WTC11 (cell line): ENCODE measurements around the gene ZBTB12. TPM values are rescaled to one million over a fixed set of nuclear protein-coding genes. Genes with fewer than 3 reads are reported as not detected.

Experiments
- ATAC-seq: fragments of 200-7000 bp; cut with Tn5 transposase; 2 replicates; pipeline ENCODE4 v1.10.0; 2021; ENCODE audit warnings: mild to moderate bottlenecking, moderate library complexity
- CTCF ChIA-PET: fragments of 300-600 bp; sonication (Branson Sonifier 250); formaldehyde crosslinking; loops from one replicate; lab custom pipeline; 2021; ENCODE audit warnings: antibody characterized with exemption; lab: Charles Lee
- POLR2A ChIA-PET: fragments of 350-600 bp; sonication (Branson Sonifier 250); formaldehyde crosslinking; loops from one replicate; lab custom pipeline; 2021; ENCODE audit warnings: antibody characterized with exemption; lab: Charles Lee
- DNase-seq: peaks from one replicate; pipeline ENCODE4 v3.0.0; 2021; ENCODE audit warnings: low spot score
- H3K27ac Mint-ChIP-seq: 2 replicates; pipeline ENCODE4 v1.8.0; 2021; ENCODE audit warnings: mixed read lengths
- H3K27me3 Mint-ChIP-seq: 2 replicates; pipeline ENCODE4 v1.8.0; 2021; ENCODE audit warnings: low read depth, mild to moderate bottlenecking, moderate library complexity, mixed read lengths
- H3K36me3 Mint-ChIP-seq: 2 replicates; pipeline ENCODE4 v1.8.0; 2021; ENCODE audit warnings: mixed read lengths
- H3K4me1 Mint-ChIP-seq: 2 replicates; pipeline ENCODE4 v1.8.0; 2022; ENCODE audit warnings: mixed read lengths
- H3K4me3 Mint-ChIP-seq: 2 replicates; pipeline ENCODE4 v1.8.0; 2021; ENCODE audit warnings: mild to moderate bottlenecking, moderate library complexity, mixed read lengths
- H3K9me3 Mint-ChIP-seq: 2 replicates; pipeline ENCODE4 v1.8.0; 2021; ENCODE audit warnings: mixed read lengths
- ETV6 ChIP-seq: sonication (generic); formaldehyde crosslinking; IDR thresholded peaks from 2 replicates; pipeline ENCODE4 v1.8.1; 2022; ENCODE audit warnings: mild to moderate bottlenecking, missing genetic modification reagents
- FOXK1 ChIP-seq: sonication (generic); formaldehyde crosslinking; IDR thresholded peaks from 2 replicates; pipeline ENCODE4 v1.8.0; 2022; ENCODE audit warnings: mild to moderate bottlenecking, moderate library complexity, missing genetic modification reagents
- IRF2 ChIP-seq: sonication (generic); formaldehyde crosslinking; IDR thresholded peaks from 2 replicates; pipeline ENCODE4 v1.8.0; 2022; ENCODE audit warnings: low read depth, missing genetic modification reagents, borderline replicate concordance
- MXD4 ChIP-seq: fragments of 250-450 bp; sonication (Bioruptor Pico); IDR thresholded peaks from 2 replicates; pipeline ENCODE4 v1.8.0; 2021; ENCODE audit warnings: mild to moderate bottlenecking, moderate library complexity, borderline replicate concordance
- NFATC4 ChIP-seq: fragments of 250-450 bp; sonication (Bioruptor Pico); IDR thresholded peaks from 2 replicates; pipeline ENCODE4 v1.9.0; 2021; ENCODE audit warnings: mild to moderate bottlenecking
- SP1 ChIP-seq: sonication (generic); formaldehyde crosslinking; conservative IDR thresholded peaks from 2 replicates; pipeline ENCODE4 v1.8.1; 2022; ENCODE audit warnings: missing genetic modification reagents
- ZNF138 ChIP-seq: sonication (generic); formaldehyde crosslinking; conservative IDR thresholded peaks from 2 replicates; pipeline ENCODE4 v1.8.1; 2022; ENCODE audit warnings: mild to moderate bottlenecking, moderate library complexity, missing genetic modification reagents
- total RNA-seq: library from RNA; stranded (reverse); gene quantifications from 3 replicates; pipeline ENCODE4 v1.2.3, GENCODE V29; 2021
- TF ChIP-seq, protein P1 (sequence below): sonication (generic); formaldehyde crosslinking; IDR thresholded peaks from 2 replicates; pipeline ENCODE4 v1.8.0; 2022; ENCODE audit warnings: mild to moderate bottlenecking, missing genetic modification reagents
- TF ChIP-seq, protein P2 (sequence below): fragments of 250-450 bp; sonication (Bioruptor Pico); IDR thresholded peaks from 2 replicates; pipeline ENCODE4 v1.8.0; 2021; ENCODE audit warnings: mild to moderate bottlenecking
- TF ChIP-seq, protein P3 (sequence below): fragments of 250-450 bp; sonication (Bioruptor Pico); IDR thresholded peaks from 2 replicates; pipeline ENCODE4 v1.9.0; 2021; ENCODE audit warnings: mild to moderate bottlenecking, borderline replicate concordance
- TF ChIP-seq, protein P4 (sequence below): sonication (generic); formaldehyde crosslinking; IDR thresholded peaks from 2 replicates; pipeline ENCODE4 v1.8.0; 2023; ENCODE audit warnings: mild to moderate bottlenecking, missing genetic modification reagents
- TF ChIP-seq, protein P5 (sequence below): sonication (generic); formaldehyde crosslinking; IDR thresholded peaks from 2 replicates; pipeline ENCODE4 v1.8.1; 2022; ENCODE audit warnings: missing genetic modification reagents, borderline replicate concordance
- TF ChIP-seq, protein P6 (sequence below): sonication (generic); formaldehyde crosslinking; IDR thresholded peaks from 2 replicates; pipeline ENCODE4 v1.8.1; 2023; ENCODE audit warnings: mild to moderate bottlenecking, missing genetic modification reagents, borderline replicate concordance
- TF ChIP-seq, protein P7 (sequence below): fragments of 200-600 bp; IDR thresholded peaks from 2 replicates; pipeline ENCODE4 v1.8.0; 2022; ENCODE audit warnings: antibody characterized with exemption
- TF ChIP-seq, protein P8 (sequence below): fragments of 250-450 bp; sonication (Bioruptor Pico); IDR thresholded peaks from 2 replicates; pipeline ENCODE4 v1.9.0; 2021; ENCODE audit warnings: mild to moderate bottlenecking

The ZBTB12 gene
- total RNA-seq, 1 experiment from 2014 or later: 24.0 TPM

DNA sequence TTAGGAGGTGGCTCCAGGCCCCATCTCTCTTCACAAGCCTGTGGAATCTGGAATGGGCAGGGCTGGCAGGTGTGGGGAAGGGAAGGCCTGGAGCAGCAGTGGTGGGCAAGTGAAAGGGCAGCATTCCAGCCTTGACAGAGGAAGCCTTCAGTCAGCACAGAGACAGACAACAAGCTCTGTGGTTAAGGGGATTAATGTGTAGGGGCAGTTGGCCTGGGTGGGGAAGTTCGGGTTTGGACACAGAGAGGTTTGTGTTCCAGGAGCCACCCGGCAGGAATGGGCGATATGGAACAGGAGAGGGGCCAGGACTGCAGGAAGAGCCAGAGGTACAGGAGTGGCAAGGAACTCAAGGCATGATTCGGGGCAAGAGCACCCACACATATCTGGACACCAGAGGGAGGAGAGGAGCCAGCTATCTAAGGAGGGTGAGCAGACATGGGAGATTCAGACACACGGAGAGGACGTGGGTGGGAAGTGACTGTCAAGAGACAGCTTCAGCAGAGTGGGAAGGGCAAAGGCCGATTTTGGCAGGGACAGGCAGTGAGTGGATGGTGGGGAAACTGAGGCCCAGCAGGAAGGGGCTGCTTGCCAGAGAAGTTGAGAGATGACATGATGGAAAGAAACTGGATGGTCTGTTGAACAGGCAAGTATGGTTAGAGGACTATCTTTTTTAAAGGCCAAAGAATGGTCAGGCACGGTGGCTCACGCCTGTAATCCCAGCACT, 20.6 kb downstream of the ZBTB12 start:
- ATAC-seq (no peak), DNase-seq (no peak)
- peaks cover 6% of the 10 kb centered on the region for H3K4me1 Mint-ChIP-seq
- no peak overlapping the region for H3K4me3 Mint-ChIP-seq
- no peaks in the 10 kb centered on the region for H3K9me3 Mint-ChIP-seq
- H3K27ac Mint-ChIP-seq: no peak overlapping the region
- ChIA-PET POLR2A (no interaction called here), CTCF (interaction anchor here (1.1 kb wide), 1 partner anchor 11 kb away, joined by 4 read pairs; no protein-coding TSS in a partner anchor)
- no peaks in the 10 kb centered on the region for H3K27me3 Mint-ChIP-seq
- peaks cover 51% of the 10 kb centered on the region for H3K36me3 Mint-ChIP-seq
- TF ChIP-seq, protein P1, sequence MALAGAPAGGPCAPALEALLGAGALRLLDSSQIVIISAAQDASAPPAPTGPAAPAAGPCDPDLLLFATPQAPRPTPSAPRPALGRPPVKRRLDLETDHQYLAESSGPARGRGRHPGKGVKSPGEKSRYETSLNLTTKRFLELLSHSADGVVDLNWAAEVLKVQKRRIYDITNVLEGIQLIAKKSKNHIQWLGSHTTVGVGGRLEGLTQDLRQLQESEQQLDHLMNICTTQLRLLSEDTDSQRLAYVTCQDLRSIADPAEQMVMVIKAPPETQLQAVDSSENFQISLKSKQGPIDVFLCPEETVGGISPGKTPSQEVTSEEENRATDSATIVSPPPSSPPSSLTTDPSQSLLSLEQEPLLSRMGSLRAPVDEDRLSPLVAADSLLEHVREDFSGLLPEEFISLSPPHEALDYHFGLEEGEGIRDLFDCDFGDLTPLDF (CRISPR knock-in tag): no peak
- TF ChIP-seq FOXK1 (no peak), MXD4 (CRISPR knock-in tag) (no peak), SP1 (CRISPR knock-in tag) (no peak), ZNF138 (CRISPR knock-in tag) (no peak), NFATC4 (CRISPR knock-in tag) (no peak), IRF2 (CRISPR knock-in tag) (no peak), ETV6 (CRISPR knock-in tag) (no peak)
- TF ChIP-seq, protein P2, sequence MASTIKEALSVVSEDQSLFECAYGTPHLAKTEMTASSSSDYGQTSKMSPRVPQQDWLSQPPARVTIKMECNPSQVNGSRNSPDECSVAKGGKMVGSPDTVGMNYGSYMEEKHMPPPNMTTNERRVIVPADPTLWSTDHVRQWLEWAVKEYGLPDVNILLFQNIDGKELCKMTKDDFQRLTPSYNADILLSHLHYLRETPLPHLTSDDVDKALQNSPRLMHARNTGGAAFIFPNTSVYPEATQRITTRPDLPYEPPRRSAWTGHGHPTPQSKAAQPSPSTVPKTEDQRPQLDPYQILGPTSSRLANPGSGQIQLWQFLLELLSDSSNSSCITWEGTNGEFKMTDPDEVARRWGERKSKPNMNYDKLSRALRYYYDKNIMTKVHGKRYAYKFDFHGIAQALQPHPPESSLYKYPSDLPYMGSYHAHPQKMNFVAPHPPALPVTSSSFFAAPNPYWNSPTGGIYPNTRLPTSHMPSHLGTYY: no peak
- TF ChIP-seq, protein P3, sequence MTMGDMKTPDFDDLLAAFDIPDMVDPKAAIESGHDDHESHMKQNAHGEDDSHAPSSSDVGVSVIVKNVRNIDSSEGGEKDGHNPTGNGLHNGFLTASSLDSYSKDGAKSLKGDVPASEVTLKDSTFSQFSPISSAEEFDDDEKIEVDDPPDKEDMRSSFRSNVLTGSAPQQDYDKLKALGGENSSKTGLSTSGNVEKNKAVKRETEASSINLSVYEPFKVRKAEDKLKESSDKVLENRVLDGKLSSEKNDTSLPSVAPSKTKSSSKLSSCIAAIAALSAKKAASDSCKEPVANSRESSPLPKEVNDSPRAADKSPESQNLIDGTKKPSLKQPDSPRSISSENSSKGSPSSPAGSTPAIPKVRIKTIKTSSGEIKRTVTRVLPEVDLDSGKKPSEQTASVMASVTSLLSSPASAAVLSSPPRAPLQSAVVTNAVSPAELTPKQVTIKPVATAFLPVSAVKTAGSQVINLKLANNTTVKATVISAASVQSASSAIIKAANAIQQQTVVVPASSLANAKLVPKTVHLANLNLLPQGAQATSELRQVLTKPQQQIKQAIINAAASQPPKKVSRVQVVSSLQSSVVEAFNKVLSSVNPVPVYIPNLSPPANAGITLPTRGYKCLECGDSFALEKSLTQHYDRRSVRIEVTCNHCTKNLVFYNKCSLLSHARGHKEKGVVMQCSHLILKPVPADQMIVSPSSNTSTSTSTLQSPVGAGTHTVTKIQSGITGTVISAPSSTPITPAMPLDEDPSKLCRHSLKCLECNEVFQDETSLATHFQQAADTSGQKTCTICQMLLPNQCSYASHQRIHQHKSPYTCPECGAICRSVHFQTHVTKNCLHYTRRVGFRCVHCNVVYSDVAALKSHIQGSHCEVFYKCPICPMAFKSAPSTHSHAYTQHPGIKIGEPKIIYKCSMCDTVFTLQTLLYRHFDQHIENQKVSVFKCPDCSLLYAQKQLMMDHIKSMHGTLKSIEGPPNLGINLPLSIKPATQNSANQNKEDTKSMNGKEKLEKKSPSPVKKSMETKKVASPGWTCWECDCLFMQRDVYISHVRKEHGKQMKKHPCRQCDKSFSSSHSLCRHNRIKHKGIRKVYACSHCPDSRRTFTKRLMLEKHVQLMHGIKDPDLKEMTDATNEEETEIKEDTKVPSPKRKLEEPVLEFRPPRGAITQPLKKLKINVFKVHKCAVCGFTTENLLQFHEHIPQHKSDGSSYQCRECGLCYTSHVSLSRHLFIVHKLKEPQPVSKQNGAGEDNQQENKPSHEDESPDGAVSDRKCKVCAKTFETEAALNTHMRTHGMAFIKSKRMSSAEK (CRISPR knock-in tag): no peak
- TF ChIP-seq, protein P4, sequence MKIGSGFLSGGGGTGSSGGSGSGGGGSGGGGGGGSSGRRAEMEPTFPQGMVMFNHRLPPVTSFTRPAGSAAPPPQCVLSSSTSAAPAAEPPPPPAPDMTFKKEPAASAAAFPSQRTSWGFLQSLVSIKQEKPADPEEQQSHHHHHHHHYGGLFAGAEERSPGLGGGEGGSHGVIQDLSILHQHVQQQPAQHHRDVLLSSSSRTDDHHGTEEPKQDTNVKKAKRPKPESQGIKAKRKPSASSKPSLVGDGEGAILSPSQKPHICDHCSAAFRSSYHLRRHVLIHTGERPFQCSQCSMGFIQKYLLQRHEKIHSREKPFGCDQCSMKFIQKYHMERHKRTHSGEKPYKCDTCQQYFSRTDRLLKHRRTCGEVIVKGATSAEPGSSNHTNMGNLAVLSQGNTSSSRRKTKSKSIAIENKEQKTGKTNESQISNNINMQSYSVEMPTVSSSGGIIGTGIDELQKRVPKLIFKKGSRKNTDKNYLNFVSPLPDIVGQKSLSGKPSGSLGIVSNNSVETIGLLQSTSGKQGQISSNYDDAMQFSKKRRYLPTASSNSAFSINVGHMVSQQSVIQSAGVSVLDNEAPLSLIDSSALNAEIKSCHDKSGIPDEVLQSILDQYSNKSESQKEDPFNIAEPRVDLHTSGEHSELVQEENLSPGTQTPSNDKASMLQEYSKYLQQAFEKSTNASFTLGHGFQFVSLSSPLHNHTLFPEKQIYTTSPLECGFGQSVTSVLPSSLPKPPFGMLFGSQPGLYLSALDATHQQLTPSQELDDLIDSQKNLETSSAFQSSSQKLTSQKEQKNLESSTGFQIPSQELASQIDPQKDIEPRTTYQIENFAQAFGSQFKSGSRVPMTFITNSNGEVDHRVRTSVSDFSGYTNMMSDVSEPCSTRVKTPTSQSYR (CRISPR knock-in tag): no peak
- TF ChIP-seq, protein P5, sequence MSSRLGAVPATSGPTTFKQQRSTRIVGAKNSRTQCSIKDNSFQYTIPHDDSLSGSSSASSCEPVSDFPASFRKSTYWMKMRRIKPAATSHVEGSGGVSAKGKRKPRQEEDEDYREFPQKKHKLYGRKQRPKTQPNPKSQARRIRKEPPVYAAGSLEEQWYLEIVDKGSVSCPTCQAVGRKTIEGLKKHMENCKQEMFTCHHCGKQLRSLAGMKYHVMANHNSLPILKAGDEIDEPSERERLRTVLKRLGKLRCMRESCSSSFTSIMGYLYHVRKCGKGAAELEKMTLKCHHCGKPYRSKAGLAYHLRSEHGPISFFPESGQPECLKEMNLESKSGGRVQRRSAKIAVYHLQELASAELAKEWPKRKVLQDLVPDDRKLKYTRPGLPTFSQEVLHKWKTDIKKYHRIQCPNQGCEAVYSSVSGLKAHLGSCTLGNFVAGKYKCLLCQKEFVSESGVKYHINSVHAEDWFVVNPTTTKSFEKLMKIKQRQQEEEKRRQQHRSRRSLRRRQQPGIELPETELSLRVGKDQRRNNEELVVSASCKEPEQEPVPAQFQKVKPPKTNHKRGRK (CRISPR knock-in tag): no peak
- TF ChIP-seq, protein P6, sequence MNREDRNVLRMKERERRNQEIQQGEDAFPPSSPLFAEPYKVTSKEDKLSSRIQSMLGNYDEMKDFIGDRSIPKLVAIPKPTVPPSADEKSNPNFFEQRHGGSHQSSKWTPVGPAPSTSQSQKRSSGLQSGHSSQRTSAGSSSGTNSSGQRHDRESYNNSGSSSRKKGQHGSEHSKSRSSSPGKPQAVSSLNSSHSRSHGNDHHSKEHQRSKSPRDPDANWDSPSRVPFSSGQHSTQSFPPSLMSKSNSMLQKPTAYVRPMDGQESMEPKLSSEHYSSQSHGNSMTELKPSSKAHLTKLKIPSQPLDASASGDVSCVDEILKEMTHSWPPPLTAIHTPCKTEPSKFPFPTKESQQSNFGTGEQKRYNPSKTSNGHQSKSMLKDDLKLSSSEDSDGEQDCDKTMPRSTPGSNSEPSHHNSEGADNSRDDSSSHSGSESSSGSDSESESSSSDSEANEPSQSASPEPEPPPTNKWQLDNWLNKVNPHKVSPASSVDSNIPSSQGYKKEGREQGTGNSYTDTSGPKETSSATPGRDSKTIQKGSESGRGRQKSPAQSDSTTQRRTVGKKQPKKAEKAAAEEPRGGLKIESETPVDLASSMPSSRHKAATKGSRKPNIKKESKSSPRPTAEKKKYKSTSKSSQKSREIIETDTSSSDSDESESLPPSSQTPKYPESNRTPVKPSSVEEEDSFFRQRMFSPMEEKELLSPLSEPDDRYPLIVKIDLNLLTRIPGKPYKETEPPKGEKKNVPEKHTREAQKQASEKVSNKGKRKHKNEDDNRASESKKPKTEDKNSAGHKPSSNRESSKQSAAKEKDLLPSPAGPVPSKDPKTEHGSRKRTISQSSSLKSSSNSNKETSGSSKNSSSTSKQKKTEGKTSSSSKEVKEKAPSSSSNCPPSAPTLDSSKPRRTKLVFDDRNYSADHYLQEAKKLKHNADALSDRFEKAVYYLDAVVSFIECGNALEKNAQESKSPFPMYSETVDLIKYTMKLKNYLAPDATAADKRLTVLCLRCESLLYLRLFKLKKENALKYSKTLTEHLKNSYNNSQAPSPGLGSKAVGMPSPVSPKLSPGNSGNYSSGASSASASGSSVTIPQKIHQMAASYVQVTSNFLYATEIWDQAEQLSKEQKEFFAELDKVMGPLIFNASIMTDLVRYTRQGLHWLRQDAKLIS (CRISPR knock-in tag): no peak
- TF ChIP-seq, protein P7, sequence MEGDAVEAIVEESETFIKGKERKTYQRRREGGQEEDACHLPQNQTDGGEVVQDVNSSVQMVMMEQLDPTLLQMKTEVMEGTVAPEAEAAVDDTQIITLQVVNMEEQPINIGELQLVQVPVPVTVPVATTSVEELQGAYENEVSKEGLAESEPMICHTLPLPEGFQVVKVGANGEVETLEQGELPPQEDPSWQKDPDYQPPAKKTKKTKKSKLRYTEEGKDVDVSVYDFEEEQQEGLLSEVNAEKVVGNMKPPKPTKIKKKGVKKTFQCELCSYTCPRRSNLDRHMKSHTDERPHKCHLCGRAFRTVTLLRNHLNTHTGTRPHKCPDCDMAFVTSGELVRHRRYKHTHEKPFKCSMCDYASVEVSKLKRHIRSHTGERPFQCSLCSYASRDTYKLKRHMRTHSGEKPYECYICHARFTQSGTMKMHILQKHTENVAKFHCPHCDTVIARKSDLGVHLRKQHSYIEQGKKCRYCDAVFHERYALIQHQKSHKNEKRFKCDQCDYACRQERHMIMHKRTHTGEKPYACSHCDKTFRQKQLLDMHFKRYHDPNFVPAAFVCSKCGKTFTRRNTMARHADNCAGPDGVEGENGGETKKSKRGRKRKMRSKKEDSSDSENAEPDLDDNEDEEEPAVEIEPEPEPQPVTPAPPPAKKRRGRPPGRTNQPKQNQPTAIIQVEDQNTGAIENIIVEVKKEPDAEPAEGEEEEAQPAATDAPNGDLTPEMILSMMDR: no peak
- TF ChIP-seq, protein P8, sequence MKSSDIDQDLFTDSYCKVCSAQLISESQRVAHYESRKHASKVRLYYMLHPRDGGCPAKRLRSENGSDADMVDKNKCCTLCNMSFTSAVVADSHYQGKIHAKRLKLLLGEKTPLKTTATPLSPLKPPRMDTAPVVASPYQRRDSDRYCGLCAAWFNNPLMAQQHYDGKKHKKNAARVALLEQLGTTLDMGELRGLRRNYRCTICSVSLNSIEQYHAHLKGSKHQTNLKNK (CRISPR knock-in tag): no peak
